GM12878 (cell line): Measurements from ENCODE around the gene KRT79. TPM values are rescaled to one million over a fixed set of nuclear protein-coding genes. Genes with fewer than 3 reads are reported as not detected.

Experiments
- ATAC-seq: fragments of 200-7000 bp; cut with Tn5 transposase; 3 replicates; pipeline ENCODE4 v1.9.1; 2020; ENCODE audit warnings: mild to moderate bottlenecking, moderate library complexity
- BruUV-seq: library from RNA; stranded (reverse); fragments of 400-500 nt; replicated peaks from 2 replicates; lab custom pipeline; 2021; lab: Mats Ljungman, UMichigan
- CTCF ChIA-PET: fragments of 300-600 bp; sonication (Branson Sonifier 250); formaldehyde crosslinking; extraction: SDS; loops from one replicate; lab custom pipeline; 2021; ENCODE audit warnings: inconsistent platforms; lab: Yijun Ruan, JAX
- POLR2A ChIA-PET: fragments of 350-600 bp; formaldehyde crosslinking; extraction: SDS; loops from one replicate; lab custom pipeline; 2021; ENCODE audit warnings: inconsistent platforms; lab: Charles Lee
- RAD21 ChIA-PET: fragments of 300-600 bp; sonication (Branson Sonifier 250); formaldehyde crosslinking; loops from one replicate; lab custom pipeline; 2023; ENCODE audit warnings: antibody characterized with exemption; ENCODE audit not compliant: unreplicated experiment; lab: Charles Lee
- SMC1A ChIA-PET: fragments of 300-600 bp; sonication (Branson Sonifier 250); formaldehyde crosslinking; loops from one replicate; lab custom pipeline; 2023; ENCODE audit not compliant: unreplicated experiment, uncharacterized antibody; lab: Charles Lee
- DNase-seq: peaks from one replicate; pipeline ENCODE4 v3.0.0-alpha.2; 2011; ENCODE audit warnings: low read depth, low spot score
- FAIRE-seq: peaks from 3 replicates; lab custom pipeline; 2011; peaks lifted over from hg19 to GRCh38; lab: Jason Lieb, UNC
- H2AFZ ChIP-seq: 2 replicates; pipeline ENCODE4 v1.6.0; 2011; ENCODE audit warnings: low read depth, low read length, control low read depth; ENCODE audit not compliant: control insufficient read depth
- H3K27ac ChIP-seq: 2 replicates; pipeline ENCODE4 v1.5.1; 2011; ENCODE audit warnings: control low read depth; ENCODE audit not compliant: control insufficient read depth, insufficient read depth
- H3K27me3 ChIP-seq, 2 experiments: replicated peaks in 1 of 2; 2 replicates each; pipeline versions ENCODE4 v1.6.0 to v1.6.1; 2011; ENCODE audit warnings: low read length in 1 of 2; ENCODE audit not compliant: control insufficient read depth in 2 of 2, insufficient read depth in 2 of 2
- H3K36me3 ChIP-seq, 2 experiments: 2 replicates each; pipeline ENCODE4 v1.5.1; 2011; ENCODE audit warnings: low read length in 1 of 2; ENCODE audit not compliant: control insufficient read depth in 2 of 2, insufficient read depth in 2 of 2
- H3K4me1 ChIP-seq: 2 replicates; pipeline ENCODE4 v1.6.1; 2011; ENCODE audit warnings: mild to moderate bottlenecking, low read length, moderate library complexity, mixed read lengths; ENCODE audit not compliant: control insufficient read depth, insufficient read depth
- H3K4me2 ChIP-seq: 2 replicates; pipeline ENCODE4 v1.6.0; 2011; ENCODE audit warnings: control low read depth; ENCODE audit not compliant: control insufficient read depth, insufficient read depth
- H3K4me3 ChIP-seq: fragments of 200-600 bp; sonication (generic); 2 replicates; pipeline ENCODE4 v1.5.1; 2016
- H3K79me2 ChIP-seq: 2 replicates; pipeline ENCODE4 v1.6.0; 2011; ENCODE audit warnings: low read length; ENCODE audit not compliant: control insufficient read depth, insufficient read depth
- H3K9ac ChIP-seq: 2 replicates; pipeline ENCODE4 v1.8.0; 2011; ENCODE audit warnings: low read length, control low read depth, mixed read lengths; ENCODE audit not compliant: control insufficient read depth, insufficient read depth
- H3K9me3 ChIP-seq: replicated peaks from 3 replicates; pipeline ENCODE4 v1.5.1; 2011; ENCODE audit warnings: mild to moderate bottlenecking, low read length; ENCODE audit not compliant: control insufficient read depth, insufficient read depth
- H4K20me1 ChIP-seq: 2 replicates; pipeline ENCODE4 v1.6.0; 2011; ENCODE audit not compliant: control insufficient read depth, insufficient read depth
- BRCA1 ChIP-seq: IDR thresholded peaks from 2 replicates; pipeline ENCODE4 v1.6.1; 2011; ENCODE audit warnings: low read depth, low read length, improper control_type of control experiment
- CHD4 ChIP-seq: fragments of 200-600 bp; sonication (generic); IDR thresholded peaks from 2 replicates; pipeline ENCODE4 v1.6.1; 2016; ENCODE audit warnings: mild to moderate bottlenecking
- GATAD2B ChIP-seq: fragments of 450-650 bp; conservative IDR thresholded peaks from 2 replicates; pipeline ENCODE4 v1.6.1; 2017; ENCODE audit warnings: low read depth, mild to moderate bottlenecking, moderate library complexity
- RUNX3 ChIP-seq: IDR thresholded peaks from 2 replicates; pipeline ENCODE4 v1.6.1; 2012; ENCODE audit warnings: low read length, inconsistent platforms
- SUZ12 ChIP-seq: fragments of 200-600 bp; sonication (generic); IDR thresholded peaks from one replicate; pipeline ENCODE4 v1.6.1; 2018; ENCODE audit warnings: antibody characterized with exemption, mild to moderate bottlenecking; ENCODE audit not compliant: unreplicated experiment
- YY1 ChIP-seq: IDR thresholded peaks from 2 replicates; pipeline ENCODE4 v1.6.1; 2011; ENCODE audit warnings: low read depth, mild to moderate bottlenecking, low read length
- ZNF24 ChIP-seq: fragments of 450-650 bp; IDR thresholded peaks from 2 replicates; pipeline ENCODE4 v1.6.1; 2017; ENCODE audit warnings: antibody characterized with exemption, mild to moderate bottlenecking
- WGBS: methylation state at CpG from one replicate; pipeline ENCODE4 v1.1.6; 2016; ENCODE audit warnings: low lambda C conversion rate; ENCODE audit not compliant: insufficient replicate concordance, insufficient coverage; ENCODE audit errors: missing lambda C conversion rate; 5-methylcytosine and 5-hydroxymethylcytosine counted together
- in situ Hi-C: fragments of 300-500 bp; cut with MboI; formaldehyde crosslinking; loops from 9 replicates; pipeline ENCODE4 v1.14.3; 2018; ENCODE audit warnings: mixed read lengths
- intact Hi-C: fragments of 100-400 bp; cut with micrococcal nuclease; formaldehyde crosslinking; loops from one replicate; pipeline ENCODE4 v1.14.2; 2022; ENCODE audit not compliant: unreplicated experiment
- polyA plus RNA-seq, 11 experiments: library from polyadenylated mRNA; depleted of rRNA in 4 of 11; unstranded in 6 of 11; stranded (reverse) in 5 of 11; fragments of >200 nt; fragmentation: Nextera tagmentation in 4 of 11; fragmentation: Illumina TruSeq in 1 of 11; extraction: Ambion mirVana in 4 of 11; extraction: Trizol in 1 of 11; gene quantifications; 1 replicate in 1 of 11; 2 replicates in 10 of 11; pipeline versions ENCODE4 v1.2.1 to v1.2.3, GENCODE V29; 2011 to 2016; ENCODE audit warnings: inconsistent platforms in 2 of 11, missing spikeins in 2 of 11, low read depth in 1 of 11
- total RNA-seq, 4 experiments: library from RNA; depleted of rRNA in 3 of 4; stranded (reverse); fragments of >200 nt in 3 of 4; fragmentation: Illumina TruSeq in 1 of 4; extraction: Trizol in 1 of 4; gene quantifications; 2 replicates each; pipeline versions ENCODE4 v1.2.1 to v1.2.3, GENCODE V29; 2013 to 2021
- TF ChIP-seq, protein P1 (sequence below): fragments of 450-650 bp; formaldehyde crosslinking; IDR thresholded peaks from 2 replicates; pipeline ENCODE4 v1.4.0; 2022; ENCODE audit warnings: mild to moderate bottlenecking, moderate library complexity
- TF ChIP-seq, protein P2 (sequence below): IDR thresholded peaks from 2 replicates; pipeline ENCODE4 v1.6.1; 2012; ENCODE audit warnings: low read depth, low read length, improper control_type of control experiment

Gene KRT79
- total and polyA plus RNA-seq, 10 of the 15 experiments (the other 5 are each of a cell fraction or from before 2014, with no cell fraction given): 0.03 to 0.09 (median 0.07) TPM; not detected in 7

DNA sequence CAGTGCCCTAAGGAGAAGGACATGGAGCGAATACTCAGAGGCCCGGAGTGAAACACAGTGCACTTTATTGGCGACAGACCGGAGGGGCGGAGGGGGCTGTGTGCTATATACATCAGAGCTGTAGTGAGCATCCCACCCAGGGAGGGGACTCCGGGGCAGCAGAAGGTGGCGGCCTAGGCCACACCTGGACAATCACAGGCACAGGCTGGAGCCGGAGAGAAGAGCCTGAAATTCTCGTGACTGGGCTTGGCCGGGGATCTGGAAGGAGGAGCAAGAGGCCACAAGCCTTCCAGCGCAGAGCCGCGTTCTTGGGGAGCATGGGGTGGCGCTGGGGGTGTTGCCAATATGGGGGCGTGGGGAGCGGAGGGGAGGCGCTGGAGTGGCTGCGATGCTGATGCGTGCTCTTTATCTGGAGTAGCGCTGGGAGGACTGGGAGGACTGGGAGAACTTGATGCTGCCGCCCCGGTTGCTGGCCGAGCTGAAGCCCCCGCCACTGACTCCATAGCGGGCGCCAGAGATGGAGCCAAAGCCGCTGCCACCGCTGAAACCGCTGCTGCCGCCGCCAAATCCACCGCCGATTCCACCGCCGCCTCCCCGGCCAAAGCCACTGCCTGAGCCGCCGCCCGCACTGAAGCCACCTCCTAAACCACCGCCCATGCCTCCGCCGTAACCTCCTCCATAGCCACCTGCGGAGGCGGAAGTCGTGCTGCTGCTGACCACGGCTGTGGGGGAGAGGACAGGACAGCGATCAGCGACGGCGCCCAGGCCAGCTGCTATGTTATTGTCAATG, 44.3 kb downstream of the KRT79 start:
- RAD21 ChIA-PET: no interaction called here
- no TSS peak for BruUV-seq
- no peak overlapping the region for H2AFZ ChIP-seq
- FAIRE-seq (no peak), ATAC-seq (no peak)
- no peaks in the 10 kb centered on the region for H4K20me1 ChIP-seq
- POLR2A ChIA-PET: no interaction called here
- SMC1A ChIA-PET: no interaction called here
- no peaks in the 10 kb centered on the region for H3K9me3 ChIP-seq
- no peak for TF ChIP-seq YY1
- TF ChIP-seq SUZ12: no peak
- no peak for TF ChIP-seq RUNX3
- TF ChIP-seq, protein P1, sequence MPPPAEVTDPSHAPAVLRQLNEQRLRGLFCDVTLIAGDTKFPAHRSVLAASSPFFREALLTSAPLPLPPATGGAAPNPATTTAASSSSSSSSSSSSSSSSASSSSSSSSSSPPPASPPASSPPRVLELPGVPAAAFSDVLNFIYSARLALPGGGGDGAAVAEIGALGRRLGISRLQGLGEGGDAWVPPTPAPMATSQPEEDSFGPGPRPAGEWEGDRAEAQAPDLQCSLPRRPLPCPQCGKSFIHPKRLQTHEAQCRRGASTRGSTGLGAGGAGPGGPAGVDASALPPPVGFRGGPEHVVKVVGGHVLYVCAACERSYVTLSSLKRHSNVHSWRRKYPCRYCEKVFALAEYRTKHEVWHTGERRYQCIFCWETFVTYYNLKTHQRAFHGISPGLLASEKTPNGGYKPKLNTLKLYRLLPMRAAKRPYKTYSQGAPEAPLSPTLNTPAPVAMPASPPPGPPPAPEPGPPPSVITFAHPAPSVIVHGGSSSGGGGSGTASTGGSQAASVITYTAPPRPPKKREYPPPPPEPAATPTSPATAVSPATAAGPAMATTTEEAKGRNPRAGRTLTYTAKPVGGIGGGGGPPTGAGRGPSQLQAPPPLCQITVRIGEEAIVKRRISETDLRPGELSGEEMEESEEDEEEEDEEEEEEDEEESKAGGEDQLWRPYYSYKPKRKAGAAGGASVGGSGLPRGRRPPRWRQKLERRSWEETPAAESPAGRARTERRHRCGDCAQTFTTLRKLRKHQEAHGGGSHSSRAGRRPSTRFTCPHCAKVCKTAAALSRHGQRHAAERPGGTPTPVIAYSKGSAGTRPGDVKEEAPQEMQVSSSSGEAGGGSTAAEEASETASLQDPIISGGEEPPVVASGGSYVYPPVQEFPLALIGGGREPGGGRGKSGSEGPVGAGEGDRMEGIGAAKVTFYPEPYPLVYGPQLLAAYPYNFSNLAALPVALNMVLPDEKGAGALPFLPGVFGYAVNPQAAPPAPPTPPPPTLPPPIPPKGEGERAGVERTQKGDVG (CRISPR knock-in tag): no peak
- TF ChIP-seq, protein P2, sequence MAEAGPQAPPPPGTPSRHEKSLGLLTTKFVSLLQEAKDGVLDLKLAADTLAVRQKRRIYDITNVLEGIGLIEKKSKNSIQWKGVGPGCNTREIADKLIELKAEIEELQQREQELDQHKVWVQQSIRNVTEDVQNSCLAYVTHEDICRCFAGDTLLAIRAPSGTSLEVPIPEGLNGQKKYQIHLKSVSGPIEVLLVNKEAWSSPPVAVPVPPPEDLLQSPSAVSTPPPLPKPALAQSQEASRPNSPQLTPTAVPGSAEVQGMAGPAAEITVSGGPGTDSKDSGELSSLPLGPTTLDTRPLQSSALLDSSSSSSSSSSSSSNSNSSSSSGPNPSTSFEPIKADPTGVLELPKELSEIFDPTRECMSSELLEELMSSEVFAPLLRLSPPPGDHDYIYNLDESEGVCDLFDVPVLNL: no peak
- TF ChIP-seq CHD4: no peak
- TF ChIP-seq BRCA1: no peak
- TF ChIP-seq ZNF24: no peak
- no peak for TF ChIP-seq GATAD2B
- TF ChIP-seq, all 136 proteins: peak for 0
- Histone ChIP-seq H3K4me2 (no peak overlapping the region), H3K9ac (no peak overlapping the region), H3K4me1 (no peaks in the 10 kb centered on the region), H3K27ac (no peak overlapping the region), H3K4me3 (no peak overlapping the region), H3K79me2 (no peaks in the 10 kb centered on the region), H3K36me3 (no peaks in the 10 kb centered on the region), H3K27me3 (peaks cover 0 to 6% of the 10 kb centered on the region in 2 experiments; a peak in 3 of 4 replicates)
- no peak for DNase-seq
- WGBS: 32% methylated on average over 47 of the region's 50 CpGs
- CTCF ChIA-PET: no interaction called here
- in situ Hi-C loops (no loop called here), intact Hi-C loops (no loop called here)
